ENCODE measurements around the gene ZNF207.

DNA sequence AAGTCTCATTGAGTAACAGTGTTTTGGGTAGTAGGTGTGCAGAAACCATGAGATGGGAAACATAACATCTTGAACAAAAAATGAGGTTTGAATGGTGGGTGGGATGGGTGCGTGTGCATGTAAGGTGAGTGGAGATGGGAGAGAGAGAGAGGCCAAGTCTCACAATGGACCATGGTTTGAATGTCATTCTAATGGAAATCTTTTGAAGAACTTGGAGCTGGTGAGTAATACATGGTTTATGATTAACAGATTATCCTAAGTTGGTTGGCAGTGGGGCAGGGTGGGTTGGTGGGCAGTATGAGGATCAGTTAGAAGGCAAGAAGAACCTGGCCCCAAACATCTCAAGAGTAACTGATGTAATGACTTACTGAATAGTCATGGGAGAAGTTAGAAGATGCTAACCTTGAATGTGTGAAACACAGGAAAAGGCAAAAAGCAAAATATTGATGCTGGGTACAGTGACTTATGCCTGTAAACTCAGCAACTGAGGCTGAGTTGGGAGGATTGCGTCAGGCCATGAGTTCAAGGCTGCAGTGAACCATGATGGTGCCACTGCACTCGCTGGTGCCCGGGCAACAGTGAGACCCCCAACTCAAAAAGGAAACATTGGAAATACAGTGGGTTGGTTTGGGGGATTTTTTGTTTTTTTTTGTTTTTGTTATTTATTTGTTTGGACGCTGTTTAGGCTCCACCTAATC is 32.7 kb downstream of the ZNF207 start:
- TF ChIP-seq ZNF324 (CRISPR knock-in tag; IDR thresholded peaks at IDR 0.05): no peak
- TF ChIP-seq NR4A1 (CRISPR knock-in tag; IDR thresholded peaks at IDR 0.05): no peak
- TF ChIP-seq NR4A1 (tag; IDR thresholded peaks at IDR 0.05): no peak
- no peak for TF ChIP-seq CBX8 (IDR thresholded peaks at IDR 0.05; ENCODE audit: borderline replicate concordance, extremely low read depth, low read depth, low read length, poor library complexity, severe bottlenecking)
- TF ChIP-seq GABPA (tag; conservative IDR thresholded peaks at IDR 0.05; ENCODE audit: low read depth): no peak
- no peak for TF ChIP-seq ATF2 (CRISPR knock-in tag; IDR thresholded peaks at IDR 0.05)
- TF ChIP-seq, protein P1, sequence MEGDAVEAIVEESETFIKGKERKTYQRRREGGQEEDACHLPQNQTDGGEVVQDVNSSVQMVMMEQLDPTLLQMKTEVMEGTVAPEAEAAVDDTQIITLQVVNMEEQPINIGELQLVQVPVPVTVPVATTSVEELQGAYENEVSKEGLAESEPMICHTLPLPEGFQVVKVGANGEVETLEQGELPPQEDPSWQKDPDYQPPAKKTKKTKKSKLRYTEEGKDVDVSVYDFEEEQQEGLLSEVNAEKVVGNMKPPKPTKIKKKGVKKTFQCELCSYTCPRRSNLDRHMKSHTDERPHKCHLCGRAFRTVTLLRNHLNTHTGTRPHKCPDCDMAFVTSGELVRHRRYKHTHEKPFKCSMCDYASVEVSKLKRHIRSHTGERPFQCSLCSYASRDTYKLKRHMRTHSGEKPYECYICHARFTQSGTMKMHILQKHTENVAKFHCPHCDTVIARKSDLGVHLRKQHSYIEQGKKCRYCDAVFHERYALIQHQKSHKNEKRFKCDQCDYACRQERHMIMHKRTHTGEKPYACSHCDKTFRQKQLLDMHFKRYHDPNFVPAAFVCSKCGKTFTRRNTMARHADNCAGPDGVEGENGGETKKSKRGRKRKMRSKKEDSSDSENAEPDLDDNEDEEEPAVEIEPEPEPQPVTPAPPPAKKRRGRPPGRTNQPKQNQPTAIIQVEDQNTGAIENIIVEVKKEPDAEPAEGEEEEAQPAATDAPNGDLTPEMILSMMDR (IDR thresholded peaks at IDR 0.05 in 2 of 3, conservative IDR thresholded peaks at IDR 0.05 in 1 of 3; ENCODE audit: insufficient read depth in 2 of 3, low read depth in 1 of 3, low read length in 3 of 3): no peak
- TF ChIP-seq BRCA1 (IDR thresholded peaks at IDR 0.05): no peak
- TF ChIP-seq BRCA1 (CRISPR knock-in tag; IDR thresholded peaks at IDR 0.05): no peak
- no peak for TF ChIP-seq ZBTB49 (CRISPR knock-in tag; IDR thresholded peaks at IDR 0.05; ENCODE audit: borderline replicate concordance)
- no peak for TF ChIP-seq MYBL2 (IDR thresholded peaks at IDR 0.05; ENCODE audit: low read depth)
- no peak for TF ChIP-seq MYBL2 (CRISPR knock-in tag; IDR thresholded peaks at IDR 0.05; ENCODE audit: borderline replicate concordance)
- TF ChIP-seq YY1 (IDR thresholded peaks at IDR 0.05; ENCODE audit: borderline replicate concordance in 1 of 3, control insufficient read depth in 1 of 3, extremely low read depth in 1 of 3, insufficient read depth in 3 of 3, insufficient read length in 1 of 3, insufficient replicate concordance in 2 of 3, low read depth in 1 of 3, low read length in 2 of 3): no peak
- no peak for TF ChIP-seq POLR2AphosphoS5 (IDR thresholded peaks at IDR 0.05; ENCODE audit: control insufficient read depth, insufficient read depth, low read depth, low read length)
- no peak for TF ChIP-seq MTA3 (IDR thresholded peaks at IDR 0.05; ENCODE audit: borderline replicate concordance)
- TF ChIP-seq RAD21 (CRISPR knock-in tag; conservative IDR thresholded peaks at IDR 0.05 in 1 of 2, IDR thresholded peaks at IDR 0.05 in 1 of 2): no peak
